Measurements from ENCODE around the gene PIK3R5.

PIK3R5 gene

DNA sequence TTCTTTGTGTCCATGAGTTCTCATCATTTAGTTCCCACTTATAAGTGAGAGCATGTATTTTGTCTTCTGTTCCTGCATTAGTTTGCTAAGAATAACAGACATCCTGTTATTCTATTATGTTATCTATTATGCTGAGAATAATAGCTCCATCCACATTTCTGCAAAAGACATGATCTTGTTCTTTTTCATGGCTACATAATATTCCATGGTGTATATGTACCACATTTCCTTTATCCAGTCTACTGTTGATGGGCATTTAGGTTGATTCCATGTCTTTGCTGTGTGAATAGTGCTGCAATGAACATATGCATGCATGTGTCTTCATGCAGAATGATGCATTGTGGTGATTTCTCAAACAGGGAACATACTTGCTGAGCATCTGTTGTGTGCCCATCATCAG is 21.4 kb downstream of the PIK3R5 start:
- Histone ChIP-seq H2AFZ (ENCODE audit: low read depth) (no peak overlapping the region), H3K4me1 (ENCODE audit: low read depth, poor library complexity, severe bottlenecking) (no peaks in the 10 kb centered on the region), H3K27me3 (ENCODE audit: insufficient read depth, low read depth) (no peaks in the 10 kb centered on the region), H3K36me3 (ENCODE audit: insufficient read depth) (no peaks in the 10 kb centered on the region), H3K4me2 (no peak overlapping the region), H3K27ac (no peak overlapping the region), H3K4me3 (IDR thresholded peaks at IDR 0.05; ENCODE audit: insufficient read depth, low read depth, low read length) (no peak overlapping the region), H3K79me2 (ENCODE audit: insufficient read depth, low read depth) (no peaks in the 10 kb centered on the region), H3K9ac (no peak overlapping the region), H4K20me1 (ENCODE audit: insufficient read depth) (no peaks in the 10 kb centered on the region)
- TF ChIP-seq, protein P1, sequence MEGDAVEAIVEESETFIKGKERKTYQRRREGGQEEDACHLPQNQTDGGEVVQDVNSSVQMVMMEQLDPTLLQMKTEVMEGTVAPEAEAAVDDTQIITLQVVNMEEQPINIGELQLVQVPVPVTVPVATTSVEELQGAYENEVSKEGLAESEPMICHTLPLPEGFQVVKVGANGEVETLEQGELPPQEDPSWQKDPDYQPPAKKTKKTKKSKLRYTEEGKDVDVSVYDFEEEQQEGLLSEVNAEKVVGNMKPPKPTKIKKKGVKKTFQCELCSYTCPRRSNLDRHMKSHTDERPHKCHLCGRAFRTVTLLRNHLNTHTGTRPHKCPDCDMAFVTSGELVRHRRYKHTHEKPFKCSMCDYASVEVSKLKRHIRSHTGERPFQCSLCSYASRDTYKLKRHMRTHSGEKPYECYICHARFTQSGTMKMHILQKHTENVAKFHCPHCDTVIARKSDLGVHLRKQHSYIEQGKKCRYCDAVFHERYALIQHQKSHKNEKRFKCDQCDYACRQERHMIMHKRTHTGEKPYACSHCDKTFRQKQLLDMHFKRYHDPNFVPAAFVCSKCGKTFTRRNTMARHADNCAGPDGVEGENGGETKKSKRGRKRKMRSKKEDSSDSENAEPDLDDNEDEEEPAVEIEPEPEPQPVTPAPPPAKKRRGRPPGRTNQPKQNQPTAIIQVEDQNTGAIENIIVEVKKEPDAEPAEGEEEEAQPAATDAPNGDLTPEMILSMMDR (conservative IDR thresholded peaks at IDR 0.05; ENCODE audit: low read depth, low read length): no peak

DNA sequence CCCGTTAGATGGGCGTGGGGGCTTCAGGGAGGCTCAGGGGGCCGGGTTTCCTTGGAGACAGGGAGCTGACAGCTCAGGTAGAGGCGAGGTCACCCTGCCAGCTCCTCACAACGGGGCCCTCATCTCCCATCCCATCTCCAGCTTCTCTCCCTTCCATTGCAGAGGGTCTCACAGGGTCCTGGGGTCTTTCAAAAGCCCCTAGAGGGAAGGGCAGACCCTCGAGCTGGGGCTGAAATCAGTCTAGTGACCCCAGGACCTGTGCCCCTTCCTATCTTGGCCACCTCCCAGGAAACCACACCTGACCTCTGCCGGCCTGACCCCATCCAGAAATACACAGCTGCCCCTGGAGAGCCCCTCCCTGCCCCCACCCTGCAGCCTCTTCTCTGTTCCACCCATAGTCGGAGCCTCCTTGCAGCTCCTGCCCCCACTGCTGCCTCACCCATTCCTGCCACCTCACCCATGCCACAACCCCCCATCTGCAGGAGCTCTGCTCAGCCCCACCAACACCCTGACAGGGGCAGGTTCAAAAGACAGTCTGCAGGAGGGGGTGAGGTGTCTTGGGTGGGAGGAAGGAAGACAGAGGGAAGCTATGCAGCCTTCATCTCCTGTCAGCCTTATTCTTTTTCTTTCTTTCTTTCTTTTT is 23.4 kb downstream of the PIK3R5 start:
- H3K4me3 ChIP-seq (IDR thresholded peaks at IDR 0.05; ENCODE audit: insufficient read depth, low read depth, low read length): no peak overlapping the region
- H3K27me3 ChIP-seq (ENCODE audit: insufficient read depth, low read depth): no peaks in the 10 kb centered on the region
- TF ChIP-seq, protein P1 (conservative IDR thresholded peaks at IDR 0.05; ENCODE audit: low read depth, low read length): no peak
- H2AFZ ChIP-seq (ENCODE audit: low read depth): no peak overlapping the region
- H3K27ac ChIP-seq: no peak overlapping the region
- H3K4me2 ChIP-seq: no peak overlapping the region
- H3K36me3 ChIP-seq (ENCODE audit: insufficient read depth): no peaks in the 10 kb centered on the region
- no peaks in the 10 kb centered on the region for H3K79me2 ChIP-seq (ENCODE audit: insufficient read depth, low read depth)
- H3K9ac ChIP-seq: no peak overlapping the region
- H4K20me1 ChIP-seq (ENCODE audit: insufficient read depth): no peaks in the 10 kb centered on the region
- no peaks in the 10 kb centered on the region for H3K4me1 ChIP-seq (ENCODE audit: low read depth, poor library complexity, severe bottlenecking)

DNA sequence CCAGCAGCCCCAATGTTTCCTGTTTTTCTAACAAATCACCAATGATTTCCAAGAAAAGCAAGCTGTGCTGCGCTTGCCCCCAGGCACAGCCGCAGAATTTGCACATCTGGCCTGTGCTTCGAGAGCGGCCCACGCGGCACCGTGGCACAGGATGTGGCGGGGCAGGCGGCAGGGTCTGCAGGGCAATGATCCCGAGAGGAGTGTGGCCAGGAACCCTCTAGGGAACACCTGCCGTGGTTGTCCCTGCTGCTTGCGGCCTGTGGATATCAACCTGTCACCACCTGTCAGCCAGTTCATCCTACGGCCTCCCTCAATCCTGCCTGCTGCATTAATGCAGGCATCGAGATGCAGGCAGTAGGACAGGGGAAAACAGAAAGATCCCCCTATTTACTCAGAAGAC is 24.0 kb downstream of the PIK3R5 start:
- TF ChIP-seq, protein P1 (conservative IDR thresholded peaks at IDR 0.05; ENCODE audit: low read depth, low read length): no peak
- H4K20me1 ChIP-seq (ENCODE audit: insufficient read depth): no peaks in the 10 kb centered on the region
- no peak overlapping the region for H3K9ac ChIP-seq
- H2AFZ ChIP-seq (ENCODE audit: low read depth): no peak overlapping the region
- no peak overlapping the region for H3K27ac ChIP-seq
- H3K36me3 ChIP-seq (ENCODE audit: insufficient read depth): no peaks in the 10 kb centered on the region
- H3K27me3 ChIP-seq (ENCODE audit: insufficient read depth, low read depth): no peaks in the 10 kb centered on the region
- no peaks in the 10 kb centered on the region for H3K79me2 ChIP-seq (ENCODE audit: insufficient read depth, low read depth)
- H3K4me3 ChIP-seq (IDR thresholded peaks at IDR 0.05; ENCODE audit: insufficient read depth, low read depth, low read length): no peak overlapping the region
- H3K4me2 ChIP-seq: no peak overlapping the region
- no peaks in the 10 kb centered on the region for H3K4me1 ChIP-seq (ENCODE audit: low read depth, poor library complexity, severe bottlenecking)

DNA sequence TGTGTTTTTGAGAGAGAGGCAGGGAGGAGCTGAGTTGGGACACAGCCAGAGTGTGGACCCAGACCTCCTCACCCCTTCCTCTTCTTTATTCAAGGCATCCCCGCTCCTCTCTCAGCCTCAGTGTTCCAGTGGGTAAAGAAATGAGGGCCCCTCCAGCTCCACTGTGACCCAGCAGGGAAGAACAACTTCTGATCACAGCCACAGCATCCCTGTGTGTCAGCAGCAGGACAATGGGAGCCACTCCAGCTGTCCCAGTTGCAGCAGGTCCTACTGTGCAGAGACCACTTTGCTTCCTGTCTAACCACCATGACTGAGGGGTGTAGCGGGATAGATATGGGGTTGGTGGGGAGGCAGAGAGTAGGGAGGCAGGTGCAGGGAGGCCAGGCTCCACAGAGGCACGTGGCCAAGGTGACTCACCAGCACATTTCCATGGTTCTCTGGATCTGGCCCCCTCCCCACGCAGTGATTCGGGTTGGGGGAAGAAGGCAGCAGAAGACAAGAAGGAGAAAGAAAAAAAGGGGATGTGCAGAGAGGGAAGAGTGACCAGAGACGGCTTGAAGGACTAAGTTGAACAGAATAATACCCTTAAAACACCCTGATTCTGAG is 24.5 kb downstream of the PIK3R5 start:
- no peaks in the 10 kb centered on the region for H3K4me1 ChIP-seq (ENCODE audit: low read depth, poor library complexity, severe bottlenecking)
- no peaks in the 10 kb centered on the region for H3K36me3 ChIP-seq (ENCODE audit: insufficient read depth)
- no peak overlapping the region for H3K4me2 ChIP-seq
- H3K4me3 ChIP-seq (IDR thresholded peaks at IDR 0.05; ENCODE audit: insufficient read depth, low read depth, low read length): no peak overlapping the region
- H3K27ac ChIP-seq: no peak overlapping the region
- no peaks in the 10 kb centered on the region for H3K79me2 ChIP-seq (ENCODE audit: insufficient read depth, low read depth)
- TF ChIP-seq, protein P1 (conservative IDR thresholded peaks at IDR 0.05; ENCODE audit: low read depth, low read length): no peak
- H3K9ac ChIP-seq: no peak overlapping the region
- H4K20me1 ChIP-seq (ENCODE audit: insufficient read depth): no peaks in the 10 kb centered on the region
- no peaks in the 10 kb centered on the region for H3K27me3 ChIP-seq (ENCODE audit: insufficient read depth, low read depth)
- H2AFZ ChIP-seq (ENCODE audit: low read depth): no peak overlapping the region

All from KMS-11 (cell line).